HepG2 (cell line): ENCODE data around the gene PIKFYVE. TPM values are rescaled to one million over a fixed set of nuclear protein-coding genes. Genes with fewer than 3 reads are reported as not detected.

Experiments used
- AHR ChIP-seq: IDR thresholded peaks from 2 replicates; pipeline ENCODE4 v1.6.1; 2018; ENCODE audit warnings: missing genetic modification reagents, missing compliant biosample characterization
- ASH2L ChIP-seq: fragments of 300-600, 200-600 bp; sonication (generic); IDR thresholded peaks from 2 replicates; pipeline ENCODE4 v1.7.0; 2017; ENCODE audit warnings: low read depth, mild to moderate bottlenecking, moderate library complexity, mixed read lengths, low read length; ENCODE audit not compliant: insufficient read length
- ATM ChIP-seq: fragments of 450-650 bp; IDR thresholded peaks from 2 replicates; pipeline ENCODE4 v1.7.1; 2017; ENCODE audit warnings: mild to moderate bottlenecking, borderline replicate concordance
- E2F5 ChIP-seq: sonication (generic); formaldehyde crosslinking; conservative IDR thresholded peaks from 2 replicates; pipeline ENCODE4 v1.4.0; 2020; ENCODE audit warnings: missing genetic modification reagents
- GATAD1 ChIP-seq: IDR thresholded peaks from 2 replicates; pipeline ENCODE4 v1.6.1; 2016; ENCODE audit warnings: missing genetic modification reagents, missing compliant biosample characterization
- HNRNPL ChIP-seq: fragments of 200-400 bp; formaldehyde crosslinking; IDR thresholded peaks from 2 replicates; pipeline ENCODE4 v1.6.1; 2017; ENCODE audit warnings: mild to moderate bottlenecking, low read depth, low read length
- HOXD1 ChIP-seq: sonication (generic); formaldehyde crosslinking; IDR thresholded peaks from 2 replicates; pipeline ENCODE4 v1.5.0; 2020; ENCODE audit warnings: missing genetic modification reagents
- RBM39 ChIP-seq: fragments of 200-400 bp; formaldehyde crosslinking; IDR thresholded peaks from one replicate; pipeline ENCODE4 v1.6.1; 2018; ENCODE audit warnings: antibody characterized with exemption, mild to moderate bottlenecking, low read depth, low read length; ENCODE audit not compliant: poor library complexity, severe bottlenecking
- SP2 ChIP-seq: sonication (generic); formaldehyde crosslinking; IDR thresholded peaks from 2 replicates; pipeline ENCODE4 v1.5.1; 2020; ENCODE audit warnings: mild to moderate bottlenecking, missing genetic modification reagents
- SRSF9 ChIP-seq: fragments of 200-400 bp; formaldehyde crosslinking; IDR thresholded peaks from 2 replicates; pipeline ENCODE4 v1.6.1; 2018; ENCODE audit warnings: borderline replicate concordance, mild to moderate bottlenecking, low read depth, low read length; ENCODE audit not compliant: insufficient read depth, poor library complexity, severe bottlenecking
- TBL1XR1 ChIP-seq: fragments of 150-350 bp; IDR thresholded peaks from 2 replicates; pipeline ENCODE4 v1.6.1; 2014; ENCODE audit warnings: borderline replicate concordance, low read length; ENCODE audit not compliant: partially characterized antibody
- TBX3 ChIP-seq: fragments of 450-650 bp; IDR thresholded peaks from 2 replicates; pipeline ENCODE4 v1.6.1; 2017; ENCODE audit warnings: antibody characterized with exemption, mild to moderate bottlenecking, inconsistent platforms, borderline replicate concordance
- ZNF281 ChIP-seq: sonication (generic); formaldehyde crosslinking; IDR thresholded peaks from 2 replicates; pipeline ENCODE4 v1.4.0; 2020; ENCODE audit warnings: missing genetic modification reagents, borderline replicate concordance
- ZNF558 ChIP-seq: sonication (generic); formaldehyde crosslinking; IDR thresholded peaks from 2 replicates; pipeline ENCODE4 v1.9.0; 2022; ENCODE audit warnings: mild to moderate bottlenecking, missing genetic modification reagents, borderline replicate concordance
- polyA plus RNA-seq, 8 experiments: library from polyadenylated mRNA; depleted of rRNA in 3 of 8; stranded (reverse) in 7 of 8; unstranded in 1 of 8; fragments of >200 nt; fragmentation: Illumina TruSeq in 4 of 8; extraction: Trizol in 4 of 8; gene quantifications; 2 replicates each; pipeline versions ENCODE4 v1.2.1 to v1.2.3, GENCODE V29; 2011 to 2016; ENCODE audit warnings: low read depth in 4 of 8, missing spikeins in 1 of 8, mixed read lengths in 1 of 8; ENCODE audit not compliant: insufficient read depth in 1 of 8
- total RNA-seq, 5 experiments: library from RNA; depleted of rRNA; stranded (reverse); fragments of >200 nt; fragmentation: Illumina TruSeq; extraction: Trizol; gene quantifications; 2 replicates each; pipeline ENCODE4 v1.2.3, GENCODE V29; 2016; ENCODE audit warnings: low read depth in 1 of 5
- TF ChIP-seq, protein P1 (sequence below): IDR thresholded peaks from 2 replicates; pipeline ENCODE4 v1.4.0; 2020; ENCODE audit warnings: mild to moderate bottlenecking, missing genetic modification reagents
- TF ChIP-seq, protein P2 (sequence below): sonication (generic); IDR thresholded peaks from 2 replicates; pipeline ENCODE4 v1.6.1; 2016; ENCODE audit warnings: low read depth, borderline replicate concordance
- TF ChIP-seq, protein P3 (sequence below), 2 experiments: sonication (generic) in 1 of 2; formaldehyde crosslinking in 1 of 2; IDR thresholded peaks; 2 replicates each; pipeline versions ENCODE4 v1.4.0 to v1.6.1; 2018 to 2020; ENCODE audit warnings: missing genetic modification reagents in 2 of 2, borderline replicate concordance in 1 of 2, low read depth in 1 of 2, mild to moderate bottlenecking in 1 of 2, missing biosample characterization in 1 of 2

The PIKFYVE gene
- total and polyA plus RNA-seq, 2 of the 13 experiments (the other 11 are each of a cell fraction or from before 2014, with no cell fraction given), result 20.2 to 21.7 TPM

GRCh38 chr2:208254871-208255556 is 11.0 kb upstream of the PIKFYVE start, which contains the start of gene IDH1 (continued):
- peak; percentile 89 for TF ChIP-seq HOXD1 (CRISPR knock-in tag)
- peak; percentile 56; the same call in 1 of the 2 replicates for TF ChIP-seq GATAD1 (CRISPR knock-in tag)
- no peak for TF ChIP-seq SP2 (CRISPR knock-in tag)
- TF ChIP-seq RBM39, result peak; percentile 50
- TF ChIP-seq, protein P1, sequence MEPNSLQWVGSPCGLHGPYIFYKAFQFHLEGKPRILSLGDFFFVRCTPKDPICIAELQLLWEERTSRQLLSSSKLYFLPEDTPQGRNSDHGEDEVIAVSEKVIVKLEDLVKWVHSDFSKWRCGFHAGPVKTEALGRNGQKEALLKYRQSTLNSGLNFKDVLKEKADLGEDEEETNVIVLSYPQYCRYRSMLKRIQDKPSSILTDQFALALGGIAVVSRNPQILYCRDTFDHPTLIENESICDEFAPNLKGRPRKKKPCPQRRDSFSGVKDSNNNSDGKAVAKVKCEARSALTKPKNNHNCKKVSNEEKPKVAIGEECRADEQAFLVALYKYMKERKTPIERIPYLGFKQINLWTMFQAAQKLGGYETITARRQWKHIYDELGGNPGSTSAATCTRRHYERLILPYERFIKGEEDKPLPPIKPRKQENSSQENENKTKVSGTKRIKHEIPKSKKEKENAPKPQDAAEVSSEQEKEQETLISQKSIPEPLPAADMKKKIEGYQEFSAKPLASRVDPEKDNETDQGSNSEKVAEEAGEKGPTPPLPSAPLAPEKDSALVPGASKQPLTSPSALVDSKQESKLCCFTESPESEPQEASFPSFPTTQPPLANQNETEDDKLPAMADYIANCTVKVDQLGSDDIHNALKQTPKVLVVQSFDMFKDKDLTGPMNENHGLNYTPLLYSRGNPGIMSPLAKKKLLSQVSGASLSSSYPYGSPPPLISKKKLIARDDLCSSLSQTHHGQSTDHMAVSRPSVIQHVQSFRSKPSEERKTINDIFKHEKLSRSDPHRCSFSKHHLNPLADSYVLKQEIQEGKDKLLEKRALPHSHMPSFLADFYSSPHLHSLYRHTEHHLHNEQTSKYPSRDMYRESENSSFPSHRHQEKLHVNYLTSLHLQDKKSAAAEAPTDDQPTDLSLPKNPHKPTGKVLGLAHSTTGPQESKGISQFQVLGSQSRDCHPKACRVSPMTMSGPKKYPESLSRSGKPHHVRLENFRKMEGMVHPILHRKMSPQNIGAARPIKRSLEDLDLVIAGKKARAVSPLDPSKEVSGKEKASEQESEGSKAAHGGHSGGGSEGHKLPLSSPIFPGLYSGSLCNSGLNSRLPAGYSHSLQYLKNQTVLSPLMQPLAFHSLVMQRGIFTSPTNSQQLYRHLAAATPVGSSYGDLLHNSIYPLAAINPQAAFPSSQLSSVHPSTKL (CRISPR knock-in tag), result peak; percentile 68; the same call in 1 of the 2 replicates
- no peak for TF ChIP-seq SRSF9
- no peak for TF ChIP-seq TBL1XR1
- TF ChIP-seq ZNF281 (CRISPR knock-in tag), result peak; percentile 94
- TF ChIP-seq ZNF558 (CRISPR knock-in tag), result peak; percentile 88; the same call in 1 of the 2 replicates
- TF ChIP-seq AHR (CRISPR knock-in tag), result peak; percentile 13; the same call in 1 of the 2 replicates
- 0 out of 2 replicates have a peak, but pooled peaks have one; percentile 42 for TF ChIP-seq E2F5 (CRISPR knock-in tag)
- TF ChIP-seq ATM, result no peak
- no peak; the same call in 1 of the 2 replicates for TF ChIP-seq TBX3
- TF ChIP-seq, protein P2, sequence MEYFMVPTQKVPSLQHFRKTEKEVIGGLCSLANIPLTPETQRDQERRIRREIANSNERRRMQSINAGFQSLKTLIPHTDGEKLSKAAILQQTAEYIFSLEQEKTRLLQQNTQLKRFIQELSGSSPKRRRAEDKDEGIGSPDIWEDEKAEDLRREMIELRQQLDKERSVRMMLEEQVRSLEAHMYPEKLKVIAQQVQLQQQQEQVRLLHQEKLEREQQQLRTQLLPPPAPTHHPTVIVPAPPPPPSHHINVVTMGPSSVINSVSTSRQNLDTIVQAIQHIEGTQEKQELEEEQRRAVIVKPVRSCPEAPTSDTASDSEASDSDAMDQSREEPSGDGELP, result peak; percentile 47; the same call in 1 of the 2 replicates
- TF ChIP-seq HNRNPL, result peak; percentile 81
- TF ChIP-seq, protein P3, sequence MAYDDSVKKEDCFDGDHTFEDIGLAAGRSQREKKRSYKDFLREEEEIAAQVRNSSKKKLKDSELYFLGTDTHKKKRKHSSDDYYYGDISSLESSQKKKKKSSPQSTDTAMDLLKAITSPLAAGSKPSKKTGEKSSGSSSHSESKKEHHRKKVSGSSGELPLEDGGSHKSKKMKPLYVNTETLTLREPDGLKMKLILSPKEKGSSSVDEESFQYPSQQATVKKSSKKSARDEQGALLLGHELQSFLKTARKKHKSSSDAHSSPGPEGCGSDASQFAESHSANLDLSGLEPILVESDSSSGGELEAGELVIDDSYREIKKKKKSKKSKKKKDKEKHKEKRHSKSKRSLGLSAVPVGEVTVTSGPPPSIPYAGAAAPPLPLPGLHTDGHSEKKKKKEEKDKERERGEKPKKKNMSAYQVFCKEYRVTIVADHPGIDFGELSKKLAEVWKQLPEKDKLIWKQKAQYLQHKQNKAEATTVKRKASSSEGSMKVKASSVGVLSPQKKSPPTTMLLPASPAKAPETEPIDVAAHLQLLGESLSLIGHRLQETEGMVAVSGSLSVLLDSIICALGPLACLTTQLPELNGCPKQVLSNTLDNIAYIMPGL (CRISPR knock-in tag; IDR thresholded peaks at IDR 0.05; ENCODE audit: borderline replicate concordance in 1 of 2, low read depth in 1 of 2), result peak; percentile 97 to 99
- TF ChIP-seq ASH2L, result peak; percentile 85
